Muscle layer of duodenum (tissue), 2 donors: ENCODE measurements around the gene APOC4.
"Not testable (repeated sequence)": the region's sequence is repeated elsewhere in the genome, so short reads cannot be mapped to it uniquely, and the experiment has no call there.

ENCODE experiments used
- H3K27ac ChIP-seq: one replicate; pipeline ENCODE4 v1.7.0; 2013; ENCODE audit warnings: mild to moderate bottlenecking, low read length
- H3K27me3 ChIP-seq: one replicate; pipeline ENCODE4 v1.7.0; 2013; ENCODE audit warnings: low read depth, mild to moderate bottlenecking, control low read depth, low read length
- H3K36me3 ChIP-seq, 2 donors: one replicate each; pipeline ENCODE4 v1.7.0; 2013; ENCODE audit warnings: low read length in 2 of 2, control low read depth in 1 of 2, mild to moderate bottlenecking in 1 of 2; ENCODE audit not compliant: insufficient read depth in 2 of 2, control insufficient read depth in 1 of 2
- H3K4me1 ChIP-seq, 2 donors: one replicate each; pipeline ENCODE4 v1.7.0; 2013; ENCODE audit warnings: low read length in 2 of 2, mild to moderate bottlenecking in 2 of 2, control low read depth in 1 of 2, moderate library complexity in 1 of 2; ENCODE audit not compliant: insufficient read depth in 2 of 2, control insufficient read depth in 1 of 2
- H3K4me3 ChIP-seq, 2 donors: one replicate each; pipeline ENCODE4 v1.7.0; 2013; ENCODE audit warnings: low read length in 2 of 2, low read depth in 1 of 2, mild to moderate bottlenecking in 1 of 2
- H3K9me3 ChIP-seq, 2 donors: one replicate each; pipeline ENCODE4 v1.7.0; 2013; ENCODE audit warnings: low read length in 2 of 2, control low read depth in 1 of 2, mild to moderate bottlenecking in 1 of 2; ENCODE audit not compliant: control insufficient read depth in 1 of 2
- donor health status: healthy.

The APOC4 gene

GRCh38 chr19:44968670-44969069 is 26.6 kb downstream of the APOC4 start:
- H3K27ac ChIP-seq = no peak overlapping the region
- peaks cover 4 to 31% of the 10 kb centered on the region in 2 donors for H3K36me3 ChIP-seq
- no peaks in the 10 kb centered on the region for H3K4me1 ChIP-seq
- H3K27me3 ChIP-seq = no peaks in the 10 kb centered on the region
- H3K4me3 ChIP-seq = no peak overlapping the region
- H3K9me3 ChIP-seq = no peaks in the 10 kb centered on the region

GRCh38 chr19:44969437-44969836 is 27.4 kb downstream of the APOC4 start:
- Histone ChIP-seq H3K27ac (no peak overlapping the region), H3K4me1 (no peaks in the 10 kb centered on the region), H3K9me3 (no peaks in the 10 kb centered on the region), H3K27me3 (no peaks in the 10 kb centered on the region), H3K4me3 (no peak overlapping the region), H3K36me3 (peaks cover 10 to 38% of the 10 kb centered on the region in 2 donors)

GRCh38 chr19:44971451-44971850 is 29.4 kb downstream of the APOC4 start:
- H3K4me1 ChIP-seq, H3K27me3 ChIP-seq, H3K4me3 ChIP-seq, H3K9me3 ChIP-seq, H3K27ac ChIP-seq: not testable (repeated sequence)
- peaks cover 22 to 53% of the 10 kb centered on the region in 2 donors for H3K36me3 ChIP-seq

- no peaks in the 10 kb centered on the region for H3K27me3 ChIP-seq
- H3K27ac ChIP-seq = no peak overlapping the region
- no peaks in the 10 kb centered on the region for H3K4me1 ChIP-seq
- no peaks in the 10 kb centered on the region for H3K9me3 ChIP-seq
- peaks cover 35 to 65% of the 10 kb centered on the region in 2 donors for H3K36me3 ChIP-seq
- H3K4me3 ChIP-seq = no peak overlapping the region
These were observed 30.8 kb downstream of the APOC4 start for GRCh38 chr19:44972802-44973201.

- Histone ChIP-seq H3K27me3 (no peaks in the 10 kb centered on the region), H3K4me3 (no peak overlapping the region), H3K9me3 (no peaks in the 10 kb centered on the region), H3K4me1 (no peaks in the 10 kb centered on the region), H3K36me3 (peaks cover 42 to 69% of the 10 kb centered on the region in 2 donors), H3K27ac (no peak overlapping the region)
These were observed 32.1 kb downstream of the APOC4 start for GRCh38 chr19:44973982-44974735.

- H3K36me3 ChIP-seq = peaks cover 49 to 76% of the 10 kb centered on the region in 2 donors
These were observed 32.8 kb downstream of the APOC4 start for GRCh38 chr19:44974857-44975256.

GRCh38 chr19:44975444-44975843 is 33.4 kb downstream of the APOC4 start:
- H3K4me1 ChIP-seq = no peaks in the 10 kb centered on the region
- H3K9me3 ChIP-seq = no peaks in the 10 kb centered on the region
- peaks cover 51 to 76% of the 10 kb centered on the region in 2 donors for H3K36me3 ChIP-seq
- H3K27me3 ChIP-seq = no peaks in the 10 kb centered on the region
- no peak overlapping the region for H3K27ac ChIP-seq
- no peak overlapping the region for H3K4me3 ChIP-seq

More at GRCh38 chr19:44974857-44975256, 32.8 kb downstream of the APOC4 start:
- H3K27ac ChIP-seq = no peak overlapping the region
- H3K4me1 ChIP-seq = no peaks in the 10 kb centered on the region
- H3K4me3 ChIP-seq = no peak overlapping the region
- no peaks in the 10 kb centered on the region for H3K9me3 ChIP-seq
- H3K27me3 ChIP-seq = no peaks in the 10 kb centered on the region

- peaks cover 31 to 74% of the 10 kb centered on the region in 2 donors for H3K36me3 ChIP-seq
These were observed 42.0 kb downstream of the APOC4 start for GRCh38 chr19:44984005-44984404.

GRCh38 chr19:44985445-44985844 is 43.4 kb downstream of the APOC4 start:
- Histone ChIP-seq H3K4me1 (no peaks in the 10 kb centered on the region), H3K36me3 (peaks cover 27 to 72% of the 10 kb centered on the region in 2 donors), H3K4me3 (no peak overlapping the region), H3K27ac (no peak overlapping the region), H3K9me3 (no peaks in the 10 kb centered on the region), H3K27me3 (no peaks in the 10 kb centered on the region)

More at GRCh38 chr19:44984005-44984404, 42.0 kb downstream of the APOC4 start:
- no peaks in the 10 kb centered on the region for H3K4me1 ChIP-seq
- H3K9me3 ChIP-seq = no peaks in the 10 kb centered on the region
- H3K4me3 ChIP-seq = no peak overlapping the region
- no peaks in the 10 kb centered on the region for H3K27me3 ChIP-seq
- H3K27ac ChIP-seq = no peak overlapping the region

- Histone ChIP-seq H3K27ac (no peak overlapping the region), H3K27me3 (no peaks in the 10 kb centered on the region), H3K36me3 (peaks cover 27 to 80% of the 10 kb centered on the region in 2 donors), H3K4me3 (no peak overlapping the region), H3K4me1 (no peaks in the 10 kb centered on the region), H3K9me3 (no peaks in the 10 kb centered on the region)
These were observed 44.4 kb downstream of the APOC4 start for GRCh38 chr19:44986389-44986788.

GRCh38 chr19:44987148-44987675 is 45.2 kb downstream of the APOC4 start:
- Histone ChIP-seq H3K4me3 (no peak overlapping the region), H3K27me3 (no peaks in the 10 kb centered on the region), H3K36me3 (peaks cover 27 to 86% of the 10 kb centered on the region in 2 donors), H3K9me3 (no peaks in the 10 kb centered on the region), H3K27ac (no peak overlapping the region), H3K4me1 (no peaks in the 10 kb centered on the region)
